ENCODE results near the gene CDH26. TPM values are rescaled to one million over a fixed set of nuclear protein-coding genes. Genes with fewer than 3 reads are reported as not detected.

Gene CDH26
- polyA plus RNA-seq, 1 donor from 2014 or later = 0.43 TPM

DNA sequence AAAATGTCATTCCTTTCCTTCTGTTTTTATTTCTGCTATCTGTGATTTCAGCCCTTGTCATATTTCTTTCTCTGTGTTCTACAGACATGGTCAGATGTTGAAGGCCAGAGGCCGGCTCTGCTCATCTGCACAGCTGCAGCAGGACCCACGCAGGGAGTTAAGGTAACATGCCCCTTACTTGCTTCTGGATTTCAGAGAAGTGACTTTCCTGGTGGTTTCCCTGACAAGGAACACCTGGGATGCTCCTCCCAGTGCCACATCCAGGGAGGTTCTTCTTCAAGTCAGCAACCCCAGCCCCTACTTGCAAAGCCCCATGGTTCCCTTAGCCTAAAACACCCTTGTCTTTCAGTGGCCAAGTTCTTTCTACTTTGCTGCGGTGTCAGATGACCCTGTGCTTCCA is 41.3 kb downstream of the CDH26 start:
- H3F3A ChIP-seq (ENCODE audit: insufficient read depth, low read length, poor library complexity, severe bottlenecking) = no peaks in the 10 kb centered on the region
- TF ChIP-seq EP300 (conservative IDR thresholded peaks at IDR 0.05; ENCODE audit: poor library complexity, severe bottlenecking) (no peak), MXI1 (conservative IDR thresholded peaks at IDR 0.05; ENCODE audit: poor library complexity, severe bottlenecking) (no peak), RAD21 (conservative IDR thresholded peaks at IDR 0.05) (no peak), TAF1 (IDR thresholded peaks at IDR 0.05; ENCODE audit: low read depth) (no peak), SMC3 (conservative IDR thresholded peaks at IDR 0.05; ENCODE audit: poor library complexity) (no peak)
- no peak overlapping the region for H2AFZ ChIP-seq (ENCODE audit: low read depth, low read length)
- H3K9ac ChIP-seq (ENCODE audit: low read length) = no peak overlapping the region
- H3K27ac ChIP-seq (ENCODE audit: low read length) = no peak overlapping the region
- no peak overlapping the region for H3K4me2 ChIP-seq (ENCODE audit: low read length)
- no peaks in the 10 kb centered on the region for H3K79me2 ChIP-seq (replicated peaks; ENCODE audit: insufficient read depth, low read length)
- H3K9me3 ChIP-seq (ENCODE audit: low read length) = no peaks in the 10 kb centered on the region
- no peaks in the 10 kb centered on the region for H3K9me2 ChIP-seq (ENCODE audit: insufficient read depth, low read length)
- no peaks in the 10 kb centered on the region for H4K20me1 ChIP-seq (ENCODE audit: insufficient read depth)
- H3K27me3 ChIP-seq (ENCODE audit: insufficient read depth, low read depth, low read length) = no peaks in the 10 kb centered on the region
- H3K36me3 ChIP-seq (ENCODE audit: insufficient read depth, low read length) = no peaks in the 10 kb centered on the region
- no peak overlapping the region for H3K4me3 ChIP-seq (ENCODE audit: low read length)

DNA sequence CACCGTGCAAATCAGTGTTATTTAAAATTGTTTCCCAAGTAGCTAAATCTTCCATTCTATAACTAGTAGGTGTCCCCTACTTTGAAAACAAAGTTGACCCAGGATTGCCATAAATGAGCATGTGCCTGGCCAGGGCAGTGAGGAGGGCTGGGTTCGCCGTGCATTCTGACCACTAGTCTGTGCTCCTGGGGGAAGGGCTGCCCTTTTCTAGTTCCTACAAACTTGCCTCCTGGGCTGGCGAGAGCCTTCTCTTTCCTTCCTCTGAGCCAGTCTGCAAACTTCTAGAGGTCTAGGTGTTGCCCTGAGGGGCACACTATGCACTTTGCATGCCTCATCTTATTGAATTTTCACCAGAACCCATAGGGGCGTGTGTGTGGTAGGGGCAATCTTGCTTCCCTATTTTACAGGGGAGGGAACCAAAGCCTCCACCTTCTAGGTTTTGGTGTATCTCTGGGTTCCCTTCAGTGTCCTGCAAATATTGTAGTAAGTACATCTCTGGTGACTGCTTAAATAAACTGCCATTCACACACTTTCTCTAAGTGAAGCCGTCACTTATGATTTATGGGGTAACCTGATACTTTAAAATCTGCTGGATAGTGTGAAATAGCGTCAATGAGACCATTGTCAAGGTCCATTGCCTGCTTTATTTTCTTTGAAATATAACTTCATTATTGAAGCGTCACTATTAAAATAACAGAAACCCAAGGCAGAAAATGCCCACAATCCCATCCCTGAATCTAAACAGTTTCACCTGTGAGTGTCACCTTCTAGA is 42.2 kb downstream of the CDH26 start:
- Histone ChIP-seq H3K79me2 (replicated peaks; ENCODE audit: insufficient read depth, low read length) (no peaks in the 10 kb centered on the region), H3K36me3 (ENCODE audit: insufficient read depth, low read length) (no peaks in the 10 kb centered on the region), H3K27ac (ENCODE audit: low read length) (no peak overlapping the region), H3K9ac (ENCODE audit: low read length) (no peak overlapping the region), H3K27me3 (ENCODE audit: insufficient read depth, low read depth, low read length) (no peaks in the 10 kb centered on the region), H2AFZ (ENCODE audit: low read depth, low read length) (no peak overlapping the region), H3K4me3 (ENCODE audit: low read length) (no peak overlapping the region), H3K9me3 (ENCODE audit: low read length) (no peaks in the 10 kb centered on the region), H3K4me2 (ENCODE audit: low read length) (no peak overlapping the region), H3K9me2 (ENCODE audit: insufficient read depth, low read length) (no peaks in the 10 kb centered on the region), H4K20me1 (ENCODE audit: insufficient read depth) (no peaks in the 10 kb centered on the region), H3F3A (ENCODE audit: insufficient read depth, low read length, poor library complexity, severe bottlenecking) (no peaks in the 10 kb centered on the region)
- TF ChIP-seq MXI1 (conservative IDR thresholded peaks at IDR 0.05; ENCODE audit: poor library complexity, severe bottlenecking) = no peak
- TF ChIP-seq POLR2AphosphoS5 (IDR thresholded peaks at IDR 0.05) = no peak
- TF ChIP-seq RAD21 (conservative IDR thresholded peaks at IDR 0.05) = no peak
- TF ChIP-seq, protein P1, sequence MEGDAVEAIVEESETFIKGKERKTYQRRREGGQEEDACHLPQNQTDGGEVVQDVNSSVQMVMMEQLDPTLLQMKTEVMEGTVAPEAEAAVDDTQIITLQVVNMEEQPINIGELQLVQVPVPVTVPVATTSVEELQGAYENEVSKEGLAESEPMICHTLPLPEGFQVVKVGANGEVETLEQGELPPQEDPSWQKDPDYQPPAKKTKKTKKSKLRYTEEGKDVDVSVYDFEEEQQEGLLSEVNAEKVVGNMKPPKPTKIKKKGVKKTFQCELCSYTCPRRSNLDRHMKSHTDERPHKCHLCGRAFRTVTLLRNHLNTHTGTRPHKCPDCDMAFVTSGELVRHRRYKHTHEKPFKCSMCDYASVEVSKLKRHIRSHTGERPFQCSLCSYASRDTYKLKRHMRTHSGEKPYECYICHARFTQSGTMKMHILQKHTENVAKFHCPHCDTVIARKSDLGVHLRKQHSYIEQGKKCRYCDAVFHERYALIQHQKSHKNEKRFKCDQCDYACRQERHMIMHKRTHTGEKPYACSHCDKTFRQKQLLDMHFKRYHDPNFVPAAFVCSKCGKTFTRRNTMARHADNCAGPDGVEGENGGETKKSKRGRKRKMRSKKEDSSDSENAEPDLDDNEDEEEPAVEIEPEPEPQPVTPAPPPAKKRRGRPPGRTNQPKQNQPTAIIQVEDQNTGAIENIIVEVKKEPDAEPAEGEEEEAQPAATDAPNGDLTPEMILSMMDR (IDR thresholded peaks at IDR 0.05; ENCODE audit: poor library complexity, severe bottlenecking) = no peak

GRCh38 chr20:60001108-60001507 is 42.9 kb downstream of the CDH26 start:
- Histone ChIP-seq H3K27ac (ENCODE audit: low read length) (no peak overlapping the region), H3K27me3 (ENCODE audit: insufficient read depth, low read depth, low read length) (no peaks in the 10 kb centered on the region)

More at GRCh38 chr20:60001108-60001507, 42.9 kb downstream of the CDH26 start:
- no peak for TF ChIP-seq EZH2 (IDR thresholded peaks at IDR 0.05; ENCODE audit: borderline replicate concordance, insufficient read depth, low read length, poor library complexity, severe bottlenecking)
- TF ChIP-seq MXI1 (conservative IDR thresholded peaks at IDR 0.05; ENCODE audit: poor library complexity, severe bottlenecking) = no peak
- TF ChIP-seq, protein P1 (IDR thresholded peaks at IDR 0.05; ENCODE audit: poor library complexity, severe bottlenecking) = no peak
- TF ChIP-seq SMC3 (conservative IDR thresholded peaks at IDR 0.05; ENCODE audit: poor library complexity) = no peak
- TF ChIP-seq, protein P2, sequence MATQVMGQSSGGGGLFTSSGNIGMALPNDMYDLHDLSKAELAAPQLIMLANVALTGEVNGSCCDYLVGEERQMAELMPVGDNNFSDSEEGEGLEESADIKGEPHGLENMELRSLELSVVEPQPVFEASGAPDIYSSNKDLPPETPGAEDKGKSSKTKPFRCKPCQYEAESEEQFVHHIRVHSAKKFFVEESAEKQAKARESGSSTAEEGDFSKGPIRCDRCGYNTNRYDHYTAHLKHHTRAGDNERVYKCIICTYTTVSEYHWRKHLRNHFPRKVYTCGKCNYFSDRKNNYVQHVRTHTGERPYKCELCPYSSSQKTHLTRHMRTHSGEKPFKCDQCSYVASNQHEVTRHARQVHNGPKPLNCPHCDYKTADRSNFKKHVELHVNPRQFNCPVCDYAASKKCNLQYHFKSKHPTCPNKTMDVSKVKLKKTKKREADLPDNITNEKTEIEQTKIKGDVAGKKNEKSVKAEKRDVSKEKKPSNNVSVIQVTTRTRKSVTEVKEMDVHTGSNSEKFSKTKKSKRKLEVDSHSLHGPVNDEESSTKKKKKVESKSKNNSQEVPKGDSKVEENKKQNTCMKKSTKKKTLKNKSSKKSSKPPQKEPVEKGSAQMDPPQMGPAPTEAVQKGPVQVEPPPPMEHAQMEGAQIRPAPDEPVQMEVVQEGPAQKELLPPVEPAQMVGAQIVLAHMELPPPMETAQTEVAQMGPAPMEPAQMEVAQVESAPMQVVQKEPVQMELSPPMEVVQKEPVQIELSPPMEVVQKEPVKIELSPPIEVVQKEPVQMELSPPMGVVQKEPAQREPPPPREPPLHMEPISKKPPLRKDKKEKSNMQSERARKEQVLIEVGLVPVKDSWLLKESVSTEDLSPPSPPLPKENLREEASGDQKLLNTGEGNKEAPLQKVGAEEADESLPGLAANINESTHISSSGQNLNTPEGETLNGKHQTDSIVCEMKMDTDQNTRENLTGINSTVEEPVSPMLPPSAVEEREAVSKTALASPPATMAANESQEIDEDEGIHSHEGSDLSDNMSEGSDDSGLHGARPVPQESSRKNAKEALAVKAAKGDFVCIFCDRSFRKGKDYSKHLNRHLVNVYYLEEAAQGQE (IDR thresholded peaks at IDR 0.05; ENCODE audit: borderline replicate concordance) = no peak
- no peak for TF ChIP-seq EP300 (conservative IDR thresholded peaks at IDR 0.05; ENCODE audit: poor library complexity, severe bottlenecking)
- TF ChIP-seq TAF1 (IDR thresholded peaks at IDR 0.05; ENCODE audit: low read depth) = no peak
- TF ChIP-seq RAD21 (conservative IDR thresholded peaks at IDR 0.05) = no peak
- TF ChIP-seq POLR2AphosphoS5 (IDR thresholded peaks at IDR 0.05) = no peak
- Histone ChIP-seq H3K36me3 (ENCODE audit: insufficient read depth, low read length) (no peaks in the 10 kb centered on the region), H3K9me3 (ENCODE audit: low read length) (no peaks in the 10 kb centered on the region), H3K9ac (ENCODE audit: low read length) (no peak overlapping the region), H3K79me2 (replicated peaks; ENCODE audit: insufficient read depth, low read length) (no peaks in the 10 kb centered on the region), H3K4me2 (ENCODE audit: low read length) (no peak overlapping the region), H3K4me3 (ENCODE audit: low read length) (no peak overlapping the region), H3K9me2 (ENCODE audit: insufficient read depth, low read length) (no peaks in the 10 kb centered on the region), H3F3A (ENCODE audit: insufficient read depth, low read length, poor library complexity, severe bottlenecking) (no peaks in the 10 kb centered on the region), H2AFZ (ENCODE audit: low read depth, low read length) (no peak overlapping the region), H4K20me1 (ENCODE audit: insufficient read depth) (no peaks in the 10 kb centered on the region)

Measured in neural cell (in vitro differentiated cells).